Endothelial cell of umbilical vein (primary cell): ENCODE results near the gene CCNG2. TPM values are rescaled to one million over a fixed set of nuclear protein-coding genes. Genes with fewer than 3 reads are reported as not detected.

Source experiments
- BruUV-seq: library from RNA; stranded (reverse); fragments of 400-500 nt; replicated peaks from 2 replicates; lab custom pipeline; 2021; lab: Mats Ljungman, UMichigan
- CTCF ChIA-PET: fragments of 300-600, 350-600 bp; sonication (Branson Sonifier 250); formaldehyde crosslinking; loops from one replicate; lab custom pipeline; 2021; ENCODE audit warnings: antibody characterized with exemption, inconsistent platforms; lab: Charles Lee
- POLR2A ChIA-PET: fragments of 300-600, 350-600 bp; sonication (Branson Sonifier 250); formaldehyde crosslinking; loops from one replicate; lab custom pipeline; 2021; ENCODE audit warnings: antibody characterized with exemption, inconsistent platforms; lab: Charles Lee
- DNase-seq: peaks from one replicate; pipeline ENCODE4 v3.0.0-alpha.2; 2011; ENCODE audit warnings: low read depth, low spot score
- FAIRE-seq: peaks from 2 replicates; lab custom pipeline; 2011; peaks lifted over from hg19 to GRCh38; lab: Jason Lieb, UNC
- H2AFZ ChIP-seq: 2 replicates; pipeline ENCODE4 v1.6.0; 2012; ENCODE audit warnings: low read depth, low read length, control low read depth, inconsistent platforms
- H3K27ac ChIP-seq: 2 replicates; pipeline ENCODE4 v1.5.1; 2011; ENCODE audit warnings: low read depth, mild to moderate bottlenecking, control low read depth, low read length, moderate library complexity; ENCODE audit not compliant: insufficient read depth
- H3K27me3 ChIP-seq, 2 experiments: 2 replicates each; pipeline versions ENCODE4 v1.6.0 to v1.6.1; 2011; ENCODE audit warnings: low read length in 2 of 2, mixed read lengths in 1 of 2; ENCODE audit not compliant: control insufficient read depth in 2 of 2, insufficient read depth in 2 of 2
- H3K36me3 ChIP-seq, 2 experiments: 2 replicates in 1 of 2; 3 replicates in 1 of 2; pipeline ENCODE4 v1.5.1; 2011; ENCODE audit warnings: low read length in 2 of 2, mild to moderate bottlenecking in 1 of 2, moderate library complexity in 1 of 2; ENCODE audit not compliant: control insufficient read depth in 2 of 2, insufficient read depth in 2 of 2; ENCODE audit errors: extremely low read depth in 1 of 2
- H3K4me1 ChIP-seq: 3 replicates; pipeline ENCODE4 v1.5.1; 2011; ENCODE audit warnings: mild to moderate bottlenecking, low read length; ENCODE audit not compliant: control insufficient read depth, insufficient read depth; ENCODE audit errors: extremely low read depth
- H3K4me2 ChIP-seq: 2 replicates; pipeline ENCODE4 v1.6.1; 2011; ENCODE audit warnings: low read length, control low read depth, mixed read lengths; ENCODE audit not compliant: insufficient read depth
- H3K4me3 ChIP-seq, 3 experiments: fragments of 200-600 bp in 1 of 3; sonication (generic), shearing (Covaris generic) in 1 of 3; replicated peaks in 1 of 3; 2 replicates each; pipeline ENCODE4 v1.5.1; 2011 to 2016; ENCODE audit warnings: control low read depth in 3 of 3, low read length in 3 of 3, mild to moderate bottlenecking in 2 of 3, inconsistent platforms in 1 of 3, low read depth in 1 of 3, moderate library complexity in 1 of 3; ENCODE audit not compliant: insufficient read depth in 1 of 3
- H3K79me2 ChIP-seq: 2 replicates; pipeline ENCODE4 v1.6.0; 2012; ENCODE audit warnings: low read length, inconsistent platforms; ENCODE audit not compliant: control insufficient read depth, insufficient read depth
- H3K9ac ChIP-seq: replicated peaks from 2 replicates; pipeline ENCODE3; 2011; ENCODE audit warnings: low read length, control low read depth; ENCODE audit not compliant: insufficient read depth; ENCODE audit errors: extremely low read depth
- H3K9me1 ChIP-seq: replicated peaks from 3 replicates; pipeline ENCODE4 v1.6.0; 2011; ENCODE audit warnings: mild to moderate bottlenecking, low read length; ENCODE audit not compliant: control insufficient read depth, insufficient read depth; ENCODE audit errors: extremely low read depth
- H3K9me3 ChIP-seq: replicated peaks from 2 replicates; pipeline ENCODE4 v1.5.1; 2012; ENCODE audit warnings: low read length, inconsistent platforms; ENCODE audit not compliant: control insufficient read depth, insufficient read depth
- H4K20me1 ChIP-seq: replicated peaks from 2 replicates; pipeline ENCODE3; 2011; ENCODE audit warnings: mild to moderate bottlenecking, low read length; ENCODE audit not compliant: control insufficient read depth, insufficient read depth; ENCODE audit errors: extremely low read depth
- CTCF ChIP-seq, 2 donors: IDR thresholded peaks; 1 replicate in 1 of 2; 2 replicates in 1 of 2; pipeline ENCODE4 v1.5.1; 2011; ENCODE audit warnings: low read length in 2 of 2, mild to moderate bottlenecking in 2 of 2, moderate library complexity in 2 of 2, control low read depth in 1 of 2, inconsistent platforms in 1 of 2, low read depth in 1 of 2; ENCODE audit not compliant: insufficient read depth in 1 of 2; ENCODE audit errors: extremely low read depth in 1 of 2
- EZH2 ChIP-seq: IDR thresholded peaks from 2 replicates; pipeline ENCODE4 v1.6.1; 2012; ENCODE audit warnings: borderline replicate concordance, low read depth, mild to moderate bottlenecking, moderate library complexity, low read length, inconsistent platforms; ENCODE audit not compliant: severe bottlenecking
- FOS ChIP-seq: IDR thresholded peaks from 2 replicates; pipeline ENCODE4 v1.6.1; 2011; ENCODE audit warnings: mild to moderate bottlenecking, low read length, moderate library complexity, borderline replicate concordance; ENCODE audit not compliant: insufficient read depth
- GATA2 ChIP-seq: IDR thresholded peaks from 2 replicates; pipeline ENCODE4 v1.7.0; 2011; ENCODE audit warnings: low read depth, mild to moderate bottlenecking, moderate library complexity, mixed read lengths, low read length; ENCODE audit not compliant: insufficient read length, insufficient read depth
- JUN ChIP-seq: IDR thresholded peaks from 2 replicates; pipeline ENCODE4 v1.6.1; 2011; ENCODE audit warnings: borderline replicate concordance, low read depth; ENCODE audit not compliant: insufficient read length, insufficient read depth
- MAX ChIP-seq: IDR thresholded peaks from 2 replicates; pipeline ENCODE4 v1.6.1; 2011; ENCODE audit not compliant: insufficient read depth, insufficient read length
- MYC ChIP-seq: IDR thresholded peaks from one replicate; pipeline ENCODE4 v1.6.1; 2011; ENCODE audit warnings: mild to moderate bottlenecking, low read depth, low read length
- POLR2A ChIP-seq: IDR thresholded peaks from 2 replicates; pipeline ENCODE4 v1.6.1; 2012; ENCODE audit warnings: low read depth, mild to moderate bottlenecking, control low read depth, low read length
- POLR2AphosphoS5 ChIP-seq: IDR thresholded peaks from 2 replicates; pipeline ENCODE4 v1.6.1; 2012; ENCODE audit warnings: low read depth, mild to moderate bottlenecking, control low read depth, low read length, moderate library complexity; ENCODE audit not compliant: insufficient read depth
- dilution Hi-C: fragments of 300-500 bp; cut with MboI; formaldehyde crosslinking; loops from one replicate; pipeline ENCODE4 v1.15.0; 2019; ENCODE audit warnings: low sequenced_read_pairs; ENCODE audit not compliant: extremely low pct_ligation_motif_present
- intact Hi-C: fragments of 100-400 bp; cut with micrococcal nuclease; formaldehyde crosslinking; loops from one replicate; pipeline ENCODE4 v1.10.0; 2022
- polyA plus RNA-seq, 4 experiments: library from polyadenylated mRNA; depleted of rRNA in 3 of 4; stranded (reverse) in 3 of 4; unstranded in 1 of 4; fragments of >200 nt; gene quantifications; 2 replicates each; pipeline versions ENCODE4 v1.2.1 to v1.2.3, GENCODE V29; 2011 to 2012; ENCODE audit warnings: missing spikeins in 1 of 4
- total RNA-seq: library from RNA; stranded (reverse); gene quantifications from 2 replicates; pipeline ENCODE4 v1.2.3, GENCODE V29; 2021

The CCNG2 gene
- total and polyA plus RNA-seq, 2 donors (not counting 3 experiments of a cell fraction or from before 2014, with no cell fraction given): 7.9 to 28.3 TPM

GRCh38 chr4:77175201-77175611, 18.2 kb downstream of the CCNG2 start:
- no peak overlapping the region for H3K27ac ChIP-seq
- H4K20me1 ChIP-seq: no peaks in the 10 kb centered on the region
- no peak overlapping the region for H3K4me3 ChIP-seq
- no peaks in the 10 kb centered on the region for H3K4me1 ChIP-seq
- ChIA-PET POLR2A (no interaction called here), CTCF (interaction anchor here (2.5 kb wide), 1 partner anchor 28 kb away, joined by 12 read pairs; no protein-coding TSS in a partner anchor)
- no peak overlapping the region for H2AFZ ChIP-seq
- no peak for TF ChIP-seq MAX
- TF ChIP-seq MYC: no peak
- TF ChIP-seq EZH2: no peak
- TF ChIP-seq CTCF (IDR thresholded peaks at IDR 0.05; ENCODE audit: extremely low read depth in 1 of 2, insufficient read depth in 1 of 2, low read depth in 1 of 2, low read length in 2 of 2): no peak
- TF ChIP-seq FOS: no peak
- TF ChIP-seq POLR2AphosphoS5: no peak
- no peak for TF ChIP-seq JUN
- no peak for TF ChIP-seq POLR2A
- no peak for TF ChIP-seq GATA2
- FAIRE-seq (no peak), DNase-seq (no peak)
- no TSS peak for BruUV-seq
- no peaks in the 10 kb centered on the region for H3K79me2 ChIP-seq
- intact Hi-C loops (no loop called here), dilution Hi-C loops (no loop called here)
- H3K9ac ChIP-seq: no peak overlapping the region
- peaks cover 24 to 26% of the 10 kb centered on the region in 2 experiments for H3K27me3 ChIP-seq
- no peaks in the 10 kb centered on the region for H3K9me3 ChIP-seq
- H3K4me2 ChIP-seq: no peak overlapping the region
- H3K9me1 ChIP-seq: no peaks in the 10 kb centered on the region
- no peaks in the 10 kb centered on the region for H3K36me3 ChIP-seq
